A549 treated with AZD9567 at 1 μM for 4 hours (cell line): ENCODE measurements around the gene GPR45. TPM values are rescaled to one million over a fixed set of nuclear protein-coding genes. Genes with fewer than 3 reads are reported as not detected.

Experiments used
- total RNA-seq: library from RNA; stranded (reverse); fragments of 200-300 nt; extraction: Qiagen RNA extraction; gene quantifications from 5 replicates; pipeline ENCODE4 v1.2.3, GENCODE V29; 2022; ENCODE audit not compliant: insufficient read depth

The GPR45 gene
- total RNA-seq: 0.15 TPM in 1 of 5 replicates, not detected in the others

GRCh38 chr2:105241443-105241842 is at the start of gene GPR45:
GPR45 (plus strand) TSS chr2:105241743; CDS start chr2:105241859, 116 bp downstream.

Other genes with a start within 250 kb of the GPR45 start
- 30.3 to 40.4 TPM (median 32.5 TPM) in 5 replicates for gene MRPS9, start 203.7 kb upstream of the GPR45 start, total RNA-seq
- gene TGFBRAP1, start 88.0 kb downstream of the GPR45 start, total RNA-seq: 15.1 to 16.6 TPM (median 15.6 TPM) in 5 replicates
- gene C2orf49, start 95.8 kb downstream of the GPR45 start, total RNA-seq: 12.4 to 17.9 TPM (median 14.8 TPM) in 5 replicates
- 53.7 to 59.8 TPM (median 58.6 TPM) in 5 replicates for gene FHL2, start 157.3 kb downstream of the GPR45 start, total RNA-seq